Lung (tissue), 12 donors: ENCODE measurements around the gene NOTO. TPM values are rescaled to one million over a fixed set of nuclear protein-coding genes. Genes with fewer than 3 reads are reported as not detected.
"Not testable (repeated sequence)": the region's sequence is repeated elsewhere in the genome, so short reads cannot be mapped to it uniquely, and the experiment has no call there.

Experiments
- ATAC-seq: fragments of 200-7000 bp; cut with Tn5 transposase; one replicate; pipeline ENCODE4 v1.9.1; 2020; ENCODE audit warnings: moderate number of reproducible peaks; ENCODE audit not compliant: insufficient read depth, low FRiP score
- DNase-seq, 3 donors: peaks; one replicate each; pipeline ENCODE4 v3.0.0-alpha.2; 2013 to 2017
- H3K27ac ChIP-seq, 2 donors: one replicate each; pipeline ENCODE4 v1.5.1; 2013; ENCODE audit warnings: mild to moderate bottlenecking in 2 of 2, moderate library complexity in 2 of 2, control low read depth in 1 of 2, inconsistent platforms in 1 of 2, low read depth in 1 of 2, low read length in 1 of 2
- H3K27me3 ChIP-seq, 3 donors: one replicate each; pipeline ENCODE4 v1.5.1; 2013; ENCODE audit warnings: low read length in 2 of 3; ENCODE audit not compliant: control insufficient read depth in 3 of 3, insufficient read depth in 3 of 3
- H3K36me3 ChIP-seq, 4 donors: one replicate each; pipeline ENCODE4 v1.5.1; 2013; ENCODE audit warnings: low read length in 4 of 4, mild to moderate bottlenecking in 1 of 4, moderate library complexity in 1 of 4; ENCODE audit not compliant: control insufficient read depth in 4 of 4, insufficient read depth in 4 of 4
- H3K4me1 ChIP-seq, 5 donors: one replicate each; pipeline ENCODE4 v1.5.1; 2013; ENCODE audit warnings: low read length in 5 of 5, mild to moderate bottlenecking in 2 of 5, moderate library complexity in 1 of 5; ENCODE audit not compliant: control insufficient read depth in 5 of 5, insufficient read depth in 5 of 5
- H3K4me3 ChIP-seq: one replicate; pipeline ENCODE4 v1.5.1; 2013; ENCODE audit warnings: mild to moderate bottlenecking, control low read depth, moderate library complexity
- H3K9ac ChIP-seq, 2 donors: one replicate each; pipeline ENCODE4 v1.5.1; 2013; ENCODE audit warnings: low read length in 2 of 2, control low read depth in 1 of 2; ENCODE audit not compliant: insufficient read depth in 1 of 2
- H3K9me3 ChIP-seq, 4 donors: one replicate each; pipeline ENCODE4 v1.5.1; 2013; ENCODE audit warnings: low read length in 3 of 4, mild to moderate bottlenecking in 1 of 4, moderate library complexity in 1 of 4; ENCODE audit not compliant: control insufficient read depth in 4 of 4, insufficient read depth in 3 of 4
- CTCF ChIP-seq: IDR thresholded peaks from 2 replicates; pipeline ENCODE4 v1.5.1; 2012; ENCODE audit warnings: mild to moderate bottlenecking; ENCODE audit errors: control extremely low read depth, extremely low read depth
- WGBS, 2 donors: extraction: QIAGEN DNeasy Blood & Tissue Kit; methylation state at CpG; one replicate each; pipeline ENCODE4 v1.1.7; 2013; 5-methylcytosine and 5-hydroxymethylcytosine counted together
- polyA plus RNA-seq, 2 donors: library from polyadenylated mRNA; stranded (reverse); fragments of 200-250 nt; gene quantifications; one replicate each; pipeline ENCODE4 v1.2.1, GENCODE V29; 2013
- total RNA-seq, 2 donors: library from RNA; depleted of rRNA in 1 of 2; stranded (reverse); fragments of >200 nt in 1 of 2; gene quantifications; one replicate each; pipeline ENCODE4 v1.2.1, GENCODE V29; 2014 to 2021
- donor health status: control.
- donor health status: control.
- donor health status: Bipolar disorder and iron deficiency.
- donor health status: healthy.
- donor health status: DM: yes; HTN: yes; CAD: no.

The NOTO gene
- total and polyA plus RNA-seq, 4 donors = not detected

GRCh38 chr2:73187549-73187948 lies 14.8 kb upstream of the NOTO start:
- Histone ChIP-seq H3K4me3 (no peak overlapping the region), H3K36me3 (no peaks in the 10 kb centered on the region), H3K27me3 (peaks cover 0 to 2% (median 0%) of the 10 kb centered on the region in 3 donors), H3K9me3 (peaks cover 0 to 6% (median 1%) of the 10 kb centered on the region in 4 donors), H3K9ac (no peak overlapping the region), H3K27ac (no peak overlapping the region), H3K4me1 (no peaks in the 10 kb centered on the region)
- 50 to 54% methylated on average over 2 of the region's 2 CpGs for WGBS, 2 donors
- DNase-seq (no peak), ATAC-seq (no peak)
- no peak for TF ChIP-seq CTCF

GRCh38 chr2:73197579-73197978 lies 4.8 kb upstream of the NOTO start:
- no peak for TF ChIP-seq CTCF
- Histone ChIP-seq H3K4me3 (no peak overlapping the region), H3K27me3 (peaks cover 3 to 20% (median 18%) of the 10 kb centered on the region in 3 donors), H3K4me1 (peaks cover 0 to 8% (median 0%) of the 10 kb centered on the region in 5 donors), H3K27ac (no peak overlapping the region), H3K9me3 (peaks cover 0 to 3% (median 0%) of the 10 kb centered on the region in 4 donors), H3K9ac (no peak overlapping the region), H3K36me3 (no peaks in the 10 kb centered on the region)
- DNase-seq = no peak
- ATAC-seq = no peak

- peak in 1 of 3 donors; percentile 2 for DNase-seq
- H3K9ac ChIP-seq, H3K4me3 ChIP-seq, H3K27ac ChIP-seq, ATAC-seq, H3K36me3 ChIP-seq, H3K9me3 ChIP-seq: not testable (repeated sequence)
- Histone ChIP-seq H3K4me1 (peaks cover 0 to 13% (median 0%) of the 10 kb centered on the region in 5 donors), H3K27me3 (peaks cover 6 to 36% (median 30%) of the 10 kb centered on the region in 3 donors)
- WGBS, 2 donors = 76 to 94% methylated on average over 10 of the region's 10 CpGs
These were observed 2.1 kb upstream of the NOTO start for GRCh38 chr2:73200281-73200680.

GRCh38 chr2:73203055-73203681 lies 794 bp downstream of the NOTO start:
- no peak for TF ChIP-seq CTCF
- Histone ChIP-seq H3K36me3 (no peaks in the 10 kb centered on the region), H3K27ac (no peak overlapping the region), H3K4me1 (peaks cover 0 to 13% (median 0%) of the 10 kb centered on the region in 5 donors), H3K9me3 (no peaks in the 10 kb centered on the region), H3K27me3 (peaks cover 3 to 37% (median 33%) of the 10 kb centered on the region in 3 donors), H3K9ac (no peak overlapping the region), H3K4me3 (no peak overlapping the region)
- DNase-seq (peak; percentile 43 to 73 (median 47)), ATAC-seq (no peak)
- 5% methylated on average over 43 to 44 of the region's 44 CpGs for WGBS, 2 donors
